HepG2 (cell line): ENCODE results near the gene SDK2. TPM values are rescaled to one million over a fixed set of nuclear protein-coding genes. Genes with fewer than 3 reads are reported as not detected.

Source experiments
- BHLHE40 ChIP-seq: IDR thresholded peaks from 2 replicates; pipeline ENCODE4 v1.6.1; 2011; ENCODE audit warnings: low read length, improper control_type of control experiment
- CEBPB ChIP-seq: IDR thresholded peaks from 2 replicates; pipeline ENCODE4 v1.6.1; 2011; ENCODE audit warnings: low read depth, low read length, improper control_type of control experiment, borderline replicate concordance
- CEBPG ChIP-seq: IDR thresholded peaks from 2 replicates; pipeline ENCODE4 v1.6.1; 2016
- FOXA1 ChIP-seq, 2 experiments: fragments of 450-650 bp in 1 of 2; sonication (generic) in 1 of 2; formaldehyde crosslinking in 1 of 2; IDR thresholded peaks; 2 replicates each; pipeline versions ENCODE4 v1.4.0 to v1.6.1; 2016 to 2020; ENCODE audit warnings: missing genetic modification reagents in 1 of 2
- FOXA3 ChIP-seq: IDR thresholded peaks from 2 replicates; pipeline ENCODE4 v1.6.1; 2016; ENCODE audit warnings: missing genetic modification reagents, missing compliant biosample characterization
- NCOR1 ChIP-seq: fragments of 200-600 bp; sonication (generic); IDR thresholded peaks from 2 replicates; pipeline ENCODE4 v1.7.0; 2017; ENCODE audit warnings: antibody characterized with exemption, low read length, borderline replicate concordance
- NFYB ChIP-seq: sonication (generic); formaldehyde crosslinking; IDR thresholded peaks from 2 replicates; pipeline ENCODE4 v1.4.0; 2020; ENCODE audit warnings: missing genetic modification reagents
- PAF1 ChIP-seq: IDR thresholded peaks from 2 replicates; pipeline ENCODE4 v1.6.1; 2016; ENCODE audit warnings: missing genetic modification reagents, missing compliant biosample characterization
- SOX5 ChIP-seq: IDR thresholded peaks from 2 replicates; pipeline ENCODE4 v1.6.1; 2016; ENCODE audit warnings: borderline replicate concordance
- SOX6 ChIP-seq, 2 experiments: fragments of 450-650 bp in 1 of 2; sonication (generic) in 1 of 2; formaldehyde crosslinking in 1 of 2; IDR thresholded peaks; 2 replicates each; pipeline versions ENCODE4 v1.4.0 to v1.6.1; 2017 to 2020; ENCODE audit warnings: antibody characterized with exemption in 1 of 2, mild to moderate bottlenecking in 1 of 2, missing genetic modification reagents in 1 of 2
- SP140L ChIP-seq: sonication (generic); formaldehyde crosslinking; IDR thresholded peaks from 2 replicates; pipeline ENCODE4 v1.4.0; 2020; ENCODE audit warnings: missing genetic modification reagents, borderline replicate concordance
- TARDBP ChIP-seq: sonication (generic); formaldehyde crosslinking; IDR thresholded peaks from 2 replicates; pipeline ENCODE4 v1.8.0; 2022; ENCODE audit warnings: mild to moderate bottlenecking, missing genetic modification reagents
- ZNF121 ChIP-seq: sonication (generic); formaldehyde crosslinking; IDR thresholded peaks from 2 replicates; pipeline ENCODE4 v1.5.0; 2020; ENCODE audit warnings: mild to moderate bottlenecking, missing genetic modification reagents
- ZNF160 ChIP-seq: sonication (generic); formaldehyde crosslinking; IDR thresholded peaks from 2 replicates; pipeline ENCODE4 v1.8.0; 2022; ENCODE audit warnings: mild to moderate bottlenecking, inconsistent platforms, missing genetic modification reagents
- ZNF432 ChIP-seq: sonication (generic); formaldehyde crosslinking; IDR thresholded peaks from 2 replicates; pipeline ENCODE4 v1.5.0; 2020; ENCODE audit warnings: missing genetic modification reagents, mild to moderate bottlenecking, borderline replicate concordance
- ZNF558 ChIP-seq: sonication (generic); formaldehyde crosslinking; IDR thresholded peaks from 2 replicates; pipeline ENCODE4 v1.9.0; 2022; ENCODE audit warnings: mild to moderate bottlenecking, missing genetic modification reagents, borderline replicate concordance
- ZNF678 ChIP-seq: sonication (generic); formaldehyde crosslinking; IDR thresholded peaks from 2 replicates; pipeline ENCODE4 v1.4.0; 2020; ENCODE audit warnings: mild to moderate bottlenecking, missing genetic modification reagents
- ZNF737 ChIP-seq: sonication (generic); formaldehyde crosslinking; IDR thresholded peaks from 2 replicates; pipeline ENCODE4 v1.5.0; 2020; ENCODE audit warnings: missing genetic modification reagents, mild to moderate bottlenecking, borderline replicate concordance
- polyA plus RNA-seq, 8 experiments: library from polyadenylated mRNA; depleted of rRNA in 3 of 8; stranded (reverse) in 7 of 8; unstranded in 1 of 8; fragments of >200 nt; fragmentation: Illumina TruSeq in 4 of 8; extraction: Trizol in 4 of 8; gene quantifications; 2 replicates each; pipeline versions ENCODE4 v1.2.1 to v1.2.3, GENCODE V29; 2011 to 2016; ENCODE audit warnings: low read depth in 4 of 8, missing spikeins in 1 of 8, mixed read lengths in 1 of 8; ENCODE audit not compliant: insufficient read depth in 1 of 8
- total RNA-seq, 5 experiments: library from RNA; depleted of rRNA; stranded (reverse); fragments of >200 nt; fragmentation: Illumina TruSeq; extraction: Trizol; gene quantifications; 2 replicates each; pipeline ENCODE4 v1.2.3, GENCODE V29; 2016; ENCODE audit warnings: low read depth in 1 of 5
- TF ChIP-seq, protein P1 (sequence below): sonication (generic); formaldehyde crosslinking; IDR thresholded peaks from 2 replicates; pipeline ENCODE4 v1.4.0; 2020; ENCODE audit warnings: missing genetic modification reagents
- TF ChIP-seq, protein P2 (sequence below): IDR thresholded peaks from 2 replicates; pipeline ENCODE4 v1.6.1; 2016; ENCODE audit warnings: low read depth, control low read depth
- TF ChIP-seq, protein P3 (sequence below): sonication (generic); formaldehyde crosslinking; IDR thresholded peaks from 2 replicates; pipeline ENCODE4 v1.8.1; 2023; ENCODE audit warnings: missing genetic modification reagents, mild to moderate bottlenecking, borderline replicate concordance
- TF ChIP-seq, protein P4 (sequence below): sonication (generic); formaldehyde crosslinking; IDR thresholded peaks from 2 replicates; pipeline ENCODE4 v1.8.0; 2022; ENCODE audit warnings: missing genetic modification reagents, mild to moderate bottlenecking, inconsistent platforms, borderline replicate concordance

The SDK2 gene
- total and polyA plus RNA-seq, 2 of the 13 experiments (the other 11 are each of a cell fraction or from before 2014, with no cell fraction given), result not detected

DNA sequence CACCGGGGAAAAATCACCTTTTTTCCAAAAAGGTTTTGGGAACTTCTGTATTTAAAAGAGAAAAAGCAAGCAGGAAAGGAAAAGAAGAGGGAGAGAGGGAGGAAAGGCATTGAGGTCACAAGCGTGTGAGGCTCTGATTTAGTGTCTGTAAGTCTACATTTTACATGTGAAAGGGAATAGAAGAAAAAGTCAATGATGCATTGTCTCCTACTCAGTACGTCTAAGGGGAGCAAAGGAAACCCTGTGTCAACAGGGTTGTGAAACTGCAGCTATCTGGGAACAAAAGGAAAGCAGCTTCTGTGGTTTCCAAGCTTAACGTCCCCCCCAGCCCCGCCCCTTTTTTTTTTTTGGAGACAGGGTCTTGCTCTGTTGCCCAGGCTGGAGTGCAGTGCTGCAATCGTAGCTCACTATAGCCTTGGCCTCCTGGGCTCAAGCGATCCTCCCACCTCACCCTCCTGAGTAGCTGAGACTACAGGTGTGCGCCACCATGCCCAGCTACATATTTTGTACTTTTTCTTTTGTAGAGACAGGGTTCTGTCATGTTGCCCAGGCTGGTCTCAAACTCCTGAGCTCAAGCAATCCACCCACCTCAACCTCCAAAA is 330.6 kb downstream of the SDK2 start (continued):
- TF ChIP-seq, protein P1, sequence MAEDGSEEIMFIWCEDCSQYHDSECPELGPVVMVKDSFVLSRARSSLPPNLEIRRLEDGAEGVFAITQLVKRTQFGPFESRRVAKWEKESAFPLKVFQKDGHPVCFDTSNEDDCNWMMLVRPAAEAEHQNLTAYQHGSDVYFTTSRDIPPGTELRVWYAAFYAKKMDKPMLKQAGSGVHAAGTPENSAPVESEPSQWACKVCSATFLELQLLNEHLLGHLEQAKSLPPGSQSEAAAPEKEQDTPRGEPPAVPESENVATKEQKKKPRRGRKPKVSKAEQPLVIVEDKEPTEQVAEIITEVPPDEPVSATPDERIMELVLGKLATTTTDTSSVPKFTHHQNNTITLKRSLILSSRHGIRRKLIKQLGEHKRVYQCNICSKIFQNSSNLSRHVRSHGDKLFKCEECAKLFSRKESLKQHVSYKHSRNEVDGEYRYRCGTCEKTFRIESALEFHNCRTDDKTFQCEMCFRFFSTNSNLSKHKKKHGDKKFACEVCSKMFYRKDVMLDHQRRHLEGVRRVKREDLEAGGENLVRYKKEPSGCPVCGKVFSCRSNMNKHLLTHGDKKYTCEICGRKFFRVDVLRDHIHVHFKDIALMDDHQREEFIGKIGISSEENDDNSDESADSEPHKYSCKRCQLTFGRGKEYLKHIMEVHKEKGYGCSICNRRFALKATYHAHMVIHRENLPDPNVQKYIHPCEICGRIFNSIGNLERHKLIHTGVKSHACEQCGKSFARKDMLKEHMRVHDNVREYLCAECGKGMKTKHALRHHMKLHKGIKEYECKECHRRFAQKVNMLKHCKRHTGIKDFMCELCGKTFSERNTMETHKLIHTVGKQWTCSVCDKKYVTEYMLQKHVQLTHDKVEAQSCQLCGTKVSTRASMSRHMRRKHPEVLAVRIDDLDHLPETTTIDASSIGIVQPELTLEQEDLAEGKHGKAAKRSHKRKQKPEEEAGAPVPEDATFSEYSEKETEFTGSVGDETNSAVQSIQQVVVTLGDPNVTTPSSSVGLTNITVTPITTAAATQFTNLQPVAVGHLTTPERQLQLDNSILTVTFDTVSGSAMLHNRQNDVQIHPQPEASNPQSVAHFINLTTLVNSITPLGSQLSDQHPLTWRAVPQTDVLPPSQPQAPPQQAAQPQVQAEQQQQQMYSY (CRISPR knock-in tag), result no peak
- TF ChIP-seq ZNF678 (CRISPR knock-in tag) (no peak), SOX5 (CRISPR knock-in tag) (peak; percentile 55; the same call in 1 of the 2 replicates), NCOR1 (no peak), SOX6 (IDR thresholded peaks at IDR 0.05) (no peak), SOX6 (CRISPR knock-in tag; IDR thresholded peaks at IDR 0.05) (peak; percentile 58), ZNF737 (CRISPR knock-in tag) (no peak), BHLHE40 (no peak), PAF1 (CRISPR knock-in tag) (no peak), ZNF121 (CRISPR knock-in tag) (peak; percentile 75), FOXA3 (CRISPR knock-in tag) (peak; percentile 54), CEBPB (peak; percentile 6; the same call in 1 of the 2 replicates), ZNF558 (no peak), ZNF160 (CRISPR knock-in tag) (no peak), TARDBP (CRISPR knock-in tag) (no peak), ZNF432 (no peak), CEBPG (0 out of 2 replicates have a peak, but pooled peaks have one; percentile 17), SP140L (CRISPR knock-in tag) (no peak), NFYB (CRISPR knock-in tag) (no peak), FOXA1 (IDR thresholded peaks at IDR 0.05) (no peak), FOXA1 (CRISPR knock-in tag; IDR thresholded peaks at IDR 0.05) (peak; percentile 69; the same call in 1 of the 2 replicates)
- TF ChIP-seq, protein P2, sequence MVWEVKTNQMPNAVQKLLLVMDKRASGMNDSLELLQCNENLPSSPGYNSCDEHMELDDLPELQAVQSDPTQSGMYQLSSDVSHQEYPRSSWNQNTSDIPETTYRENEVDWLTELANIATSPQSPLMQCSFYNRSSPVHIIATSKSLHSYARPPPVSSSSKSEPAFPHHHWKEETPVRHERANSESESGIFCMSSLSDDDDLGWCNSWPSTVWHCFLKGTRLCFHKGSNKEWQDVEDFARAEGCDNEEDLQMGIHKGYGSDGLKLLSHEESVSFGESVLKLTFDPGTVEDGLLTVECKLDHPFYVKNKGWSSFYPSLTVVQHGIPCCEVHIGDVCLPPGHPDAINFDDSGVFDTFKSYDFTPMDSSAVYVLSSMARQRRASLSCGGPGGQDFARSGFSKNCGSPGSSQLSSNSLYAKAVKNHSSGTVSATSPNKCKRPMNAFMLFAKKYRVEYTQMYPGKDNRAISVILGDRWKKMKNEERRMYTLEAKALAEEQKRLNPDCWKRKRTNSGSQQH (CRISPR knock-in tag), result no peak
- TF ChIP-seq, protein P3, sequence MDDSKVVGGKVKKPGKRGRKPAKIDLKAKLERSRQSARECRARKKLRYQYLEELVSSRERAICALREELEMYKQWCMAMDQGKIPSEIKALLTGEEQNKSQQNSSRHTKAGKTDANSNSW (CRISPR knock-in tag), result no peak
- TF ChIP-seq, protein P4, sequence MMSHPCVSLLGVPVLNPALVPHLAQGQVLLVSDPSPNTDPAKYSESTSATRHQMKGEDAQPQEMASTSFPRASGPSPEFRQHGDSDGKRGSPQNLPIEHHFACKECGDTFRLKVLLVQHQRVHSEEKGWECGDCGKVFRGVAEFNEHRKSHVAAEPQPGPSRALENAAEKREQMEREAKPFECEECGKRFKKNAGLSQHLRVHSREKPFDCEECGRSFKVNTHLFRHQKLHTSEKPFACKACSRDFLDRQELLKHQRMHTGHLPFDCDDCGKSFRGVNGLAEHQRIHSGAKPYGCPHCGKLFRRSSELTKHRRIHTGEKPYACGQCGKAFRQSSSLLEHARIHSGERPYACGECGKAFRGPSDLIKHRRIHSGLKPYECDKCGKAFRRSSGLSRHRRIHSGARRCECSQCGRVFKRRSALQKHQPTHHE (CRISPR knock-in tag), result no peak
